ENCODE measurements around the gene CHCHD5.

DNA sequence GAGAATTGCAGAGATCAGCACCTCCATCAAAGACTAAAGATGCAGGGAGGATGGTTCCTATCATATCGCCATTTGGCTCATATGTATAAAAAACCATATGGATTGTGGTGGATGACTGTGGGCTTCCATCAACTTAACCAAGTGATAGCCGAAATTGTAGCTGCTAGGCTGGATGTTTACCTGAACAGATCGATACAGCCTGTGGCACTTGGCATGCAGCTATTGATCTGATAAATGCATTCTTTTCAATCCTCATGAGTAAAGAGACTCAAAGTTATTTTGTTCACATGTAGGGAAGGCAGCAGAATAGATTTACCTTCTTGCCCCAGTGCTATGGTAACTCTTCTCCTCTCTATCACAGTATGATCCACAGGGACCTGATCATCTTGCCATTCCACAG lies 18.5 kb downstream of the CHCHD5 start:
- TF ChIP-seq CTCF (IDR thresholded peaks at IDR 0.05): no peak
- no peak for TF ChIP-seq POLR2AphosphoS5 (IDR thresholded peaks at IDR 0.05; ENCODE audit: low read depth, low read length)
- no peak for TF ChIP-seq REST (IDR thresholded peaks at IDR 0.05; ENCODE audit: insufficient read depth in 1 of 2, low read depth in 2 of 2, low read length in 1 of 2)
- no peak for TF ChIP-seq TCF7L2 (IDR thresholded peaks at IDR 0.05; ENCODE audit: low read depth, low read length)
